ENCODE data around the gene RRP12. TPM values are rescaled to one million over a fixed set of nuclear protein-coding genes. Genes with fewer than 3 reads are reported as not detected.
A peak's percentile ranks its signal among the peaks of the same experiment; 100 is the strongest.

RRP12 gene
- total and polyA plus RNA-seq, 11 donors: 6.0 to 61.2 (median 21.5) TPM

DNA sequence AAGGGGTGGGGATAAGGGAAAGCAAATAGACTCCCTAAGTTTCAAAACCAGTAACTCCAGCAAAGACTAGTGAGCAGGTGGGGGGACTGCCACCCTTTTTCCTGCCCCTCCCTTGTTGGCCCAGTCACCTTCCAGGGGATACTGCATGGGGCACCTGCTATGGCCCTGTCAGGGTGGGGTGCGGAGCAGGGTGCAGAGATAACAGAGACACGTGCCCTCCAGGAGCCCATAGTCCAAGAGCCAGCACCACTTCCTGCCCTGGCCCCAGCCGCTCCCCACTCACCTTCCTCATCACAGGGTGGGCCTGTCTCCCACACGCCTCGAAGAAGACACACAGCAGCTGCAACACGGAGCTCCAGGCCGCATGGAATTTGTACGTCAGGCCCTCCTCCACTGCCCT, 20.6 kb downstream of the RRP12 start:
- no peaks in the 10 kb centered on the region for H3K27me3 ChIP-seq
- no peak overlapping the region for H3K27ac ChIP-seq
- peaks cover 0 to 2% (median 0%) of the 10 kb centered on the region in 12 donors for H3K4me1 ChIP-seq
- H3K36me3 ChIP-seq: peaks cover 0 to 78% (median 57%) of the 10 kb centered on the region in 9 donors
- no peaks in the 10 kb centered on the region for H3K9me3 ChIP-seq
- intact Hi-C loops (cut with DNase I): no loop called here
- ATAC-seq (no peak), DNase-seq (no peak)
- 82 to 87% (median 82%) methylated on average over 8 of the region's 8 CpGs for WGBS, 4 donors
- no peak overlapping the region for H3K4me3 ChIP-seq
- TF ChIP-seq, protein P1, sequence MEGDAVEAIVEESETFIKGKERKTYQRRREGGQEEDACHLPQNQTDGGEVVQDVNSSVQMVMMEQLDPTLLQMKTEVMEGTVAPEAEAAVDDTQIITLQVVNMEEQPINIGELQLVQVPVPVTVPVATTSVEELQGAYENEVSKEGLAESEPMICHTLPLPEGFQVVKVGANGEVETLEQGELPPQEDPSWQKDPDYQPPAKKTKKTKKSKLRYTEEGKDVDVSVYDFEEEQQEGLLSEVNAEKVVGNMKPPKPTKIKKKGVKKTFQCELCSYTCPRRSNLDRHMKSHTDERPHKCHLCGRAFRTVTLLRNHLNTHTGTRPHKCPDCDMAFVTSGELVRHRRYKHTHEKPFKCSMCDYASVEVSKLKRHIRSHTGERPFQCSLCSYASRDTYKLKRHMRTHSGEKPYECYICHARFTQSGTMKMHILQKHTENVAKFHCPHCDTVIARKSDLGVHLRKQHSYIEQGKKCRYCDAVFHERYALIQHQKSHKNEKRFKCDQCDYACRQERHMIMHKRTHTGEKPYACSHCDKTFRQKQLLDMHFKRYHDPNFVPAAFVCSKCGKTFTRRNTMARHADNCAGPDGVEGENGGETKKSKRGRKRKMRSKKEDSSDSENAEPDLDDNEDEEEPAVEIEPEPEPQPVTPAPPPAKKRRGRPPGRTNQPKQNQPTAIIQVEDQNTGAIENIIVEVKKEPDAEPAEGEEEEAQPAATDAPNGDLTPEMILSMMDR (IDR thresholded peaks at IDR 0.05): no peak
- TF ChIP-seq POLR2A (IDR thresholded peaks at IDR 0.05): no peak

DNA sequence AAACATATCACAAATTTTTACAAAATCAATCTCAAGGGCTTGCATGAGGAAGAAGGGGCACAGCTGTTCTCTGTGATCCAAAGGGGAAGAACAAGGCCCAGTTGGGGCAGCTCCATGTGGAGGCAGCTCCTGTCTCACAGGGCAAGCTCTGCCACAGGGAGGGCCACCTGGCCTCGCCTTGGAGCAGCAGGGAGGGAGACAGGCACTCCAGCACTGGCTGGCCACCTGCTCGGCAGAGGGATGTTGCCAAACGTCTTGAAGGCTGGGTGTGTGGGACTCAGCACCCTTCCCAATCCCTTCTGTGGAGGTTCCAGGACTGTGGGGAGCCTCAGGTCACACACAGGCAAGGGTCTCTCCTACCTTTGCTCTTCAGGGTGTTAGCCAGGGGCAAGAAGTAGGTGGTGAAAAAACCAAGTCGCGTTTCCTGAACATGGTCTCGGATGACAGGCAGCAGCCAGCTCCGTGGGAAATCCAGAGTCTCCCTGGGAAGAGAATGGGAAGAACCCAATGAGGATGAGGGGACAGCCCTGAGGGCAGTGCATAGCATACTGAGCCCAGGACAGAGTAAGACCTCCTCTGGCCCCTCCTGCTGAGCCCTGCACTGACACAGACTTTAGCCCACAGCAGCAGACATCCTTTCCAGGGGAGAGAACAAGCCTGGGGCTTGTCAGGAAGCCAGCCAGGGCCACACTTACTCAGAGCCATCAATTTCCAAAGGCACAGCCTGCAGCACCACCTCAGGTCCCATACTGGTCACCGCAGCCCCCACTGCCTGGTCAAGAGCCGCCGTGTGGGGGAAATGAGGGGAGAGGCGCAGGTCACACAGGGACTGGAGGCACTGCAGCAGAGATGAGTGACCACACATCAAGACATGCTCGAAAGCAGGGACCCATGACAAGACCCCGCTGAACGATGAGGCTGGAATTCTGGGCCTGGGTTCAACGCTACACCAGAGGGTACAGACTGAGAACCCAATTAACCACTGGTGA, 21.9 kb downstream of the RRP12 start:
- ATAC-seq: no peak
- no peak overlapping the region for H3K27ac ChIP-seq
- intact Hi-C loops (cut with DNase I): no loop called here
- WGBS, 4 donors: 80 to 91% (median 83%) methylated on average over 15 of the region's 15 CpGs
- H3K4me1 ChIP-seq: peaks cover 0 to 3% (median 0%) of the 10 kb centered on the region in 12 donors
- no peak overlapping the region for H3K4me3 ChIP-seq
- TF ChIP-seq, protein P1 (IDR thresholded peaks at IDR 0.05): no peak
- TF ChIP-seq POLR2A (IDR thresholded peaks at IDR 0.05): no peak
- peaks cover 0 to 87% (median 60%) of the 10 kb centered on the region in 9 donors for H3K36me3 ChIP-seq
- H3K9me3 ChIP-seq: no peaks in the 10 kb centered on the region
- no peaks in the 10 kb centered on the region for H3K27me3 ChIP-seq
- no peak for DNase-seq

DNA sequence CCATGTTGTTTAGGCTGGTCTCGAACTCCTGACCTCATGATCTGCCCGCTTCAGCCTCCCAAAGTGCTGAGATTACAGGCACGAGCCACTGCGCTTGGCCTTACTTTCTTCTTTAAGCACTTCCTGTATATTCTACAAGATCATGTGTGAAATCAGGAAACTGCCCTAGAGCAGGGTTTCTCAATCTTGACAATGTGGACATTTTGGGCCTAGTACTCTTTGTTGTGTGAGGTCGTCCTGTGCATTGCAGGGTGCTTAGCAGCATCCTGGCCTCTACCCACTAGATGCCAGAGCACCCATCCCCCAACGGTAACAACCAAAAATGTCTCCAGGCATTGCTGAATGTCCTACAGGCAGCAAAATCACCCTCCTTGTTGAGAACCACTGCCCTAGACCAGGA, 24.7 kb downstream of the RRP12 start:
- Histone ChIP-seq H3K4me1 (peaks cover 0 to 10% (median 0%) of the 10 kb centered on the region in 12 donors), H3K9me3 (no peaks in the 10 kb centered on the region), H3K4me3 (no peak overlapping the region), H3K27ac (peak overlapping the region in 1 of 12 donors; percentile 37), H3K36me3 (peaks cover 2 to 96% (median 75%) of the 10 kb centered on the region in 9 donors), H3K27me3 (no peaks in the 10 kb centered on the region)
- ATAC-seq: peak in 2 of 4 donors; percentile 31 to 52
- TF ChIP-seq, protein P1 (IDR thresholded peaks at IDR 0.05): no peak
- TF ChIP-seq POLR2A (IDR thresholded peaks at IDR 0.05): no peak
- intact Hi-C loops (cut with DNase I): no loop called here
- no peak for DNase-seq
- WGBS, 4 donors: 75 to 93% (median 88%) methylated on average over 6 of the region's 6 CpGs

DNA sequence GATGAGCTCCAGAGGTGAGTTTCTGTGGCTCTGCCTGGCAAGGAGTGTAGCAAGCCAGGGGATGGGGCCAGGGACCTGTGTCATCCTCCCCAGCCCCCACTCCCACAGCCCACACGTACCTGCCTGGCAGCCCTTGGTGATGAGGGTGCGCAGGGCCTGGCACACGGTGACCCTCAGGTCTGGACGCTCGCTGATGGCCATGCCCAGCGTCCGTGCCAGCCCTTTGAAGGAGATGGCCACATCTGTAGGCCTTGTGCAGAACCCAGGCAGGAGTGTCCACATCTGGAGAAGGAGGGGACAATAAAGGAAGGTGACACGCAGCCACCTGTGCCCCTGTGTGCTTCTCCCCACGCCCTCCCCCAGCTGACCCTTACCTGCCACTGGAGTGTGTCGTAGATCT, 27.7 kb downstream of the RRP12 start:
- intact Hi-C loops (cut with DNase I): no loop called here
- Histone ChIP-seq H3K27me3 (no peaks in the 10 kb centered on the region), H3K4me1 (peaks cover 0 to 10% (median 0%) of the 10 kb centered on the region in 12 donors), H3K36me3 (peaks cover 2 to 97% (median 76%) of the 10 kb centered on the region in 9 donors), H3K27ac (no peak overlapping the region), H3K4me3 (no peak overlapping the region), H3K9me3 (no peaks in the 10 kb centered on the region)
- DNase-seq (no peak), ATAC-seq (no peak)
- WGBS, 4 donors: 94 to 97% (median 95%) methylated on average over 5 to 10 of the region's 10 CpGs
- no peak for TF ChIP-seq POLR2A (IDR thresholded peaks at IDR 0.05)
- TF ChIP-seq, protein P1 (IDR thresholded peaks at IDR 0.05): no peak

Measured in heart left ventricle (tissue), 16 donors.